CD14-positive monocyte (primary cell): ENCODE measurements around the gene PLCH2. TPM values are rescaled to one million over a fixed set of nuclear protein-coding genes. Genes with fewer than 3 reads are reported as not detected.
A peak's percentile ranks its signal among the peaks of the same experiment; 100 is the strongest.

Experiments
- DNase-seq, 3 donors: peaks; one replicate each; pipeline ENCODE4 v3.0.0-alpha.2; 2011 to 2022
- H2AFZ ChIP-seq: 2 replicates; pipeline ENCODE4 v1.6.0; 2012; ENCODE audit warnings: mild to moderate bottlenecking, low read depth, low read length, inconsistent platforms; ENCODE audit not compliant: insufficient read depth, poor library complexity, severe bottlenecking
- H3K27ac ChIP-seq, 2 donors: 1 replicate in 1 of 2; 2 replicates in 1 of 2; pipeline ENCODE4 v1.5.1; 2012 to 2013; ENCODE audit warnings: low read length in 2 of 2, control low read depth in 1 of 2, inconsistent platforms in 1 of 2, low read depth in 1 of 2, mild to moderate bottlenecking in 1 of 2
- H3K27me3 ChIP-seq, 2 donors: one replicate each; pipeline versions ENCODE4 v1.6.0 to v1.6.1; 2011 to 2013; ENCODE audit warnings: low read length in 2 of 2; ENCODE audit not compliant: control insufficient read depth in 2 of 2, insufficient read depth in 2 of 2
- H3K36me3 ChIP-seq, 2 donors: replicated peaks in 1 of 2; 1 replicate in 1 of 2; 2 replicates in 1 of 2; pipeline versions ENCODE4 v1.5.1 to v1.6.1; 2012 to 2013; ENCODE audit warnings: low read length in 2 of 2, control low read depth in 1 of 2, inconsistent platforms in 1 of 2, mild to moderate bottlenecking in 1 of 2; ENCODE audit not compliant: insufficient read depth in 2 of 2, control insufficient read depth in 1 of 2
- H3K4me1 ChIP-seq, 2 donors: 1 replicate in 1 of 2; 2 replicates in 1 of 2; pipeline versions ENCODE4 v1.5.1 to v1.6.1; 2012 to 2013; ENCODE audit warnings: low read length in 2 of 2, control low read depth in 1 of 2, inconsistent platforms in 1 of 2, mild to moderate bottlenecking in 1 of 2, moderate library complexity in 1 of 2; ENCODE audit not compliant: insufficient read depth in 2 of 2, control insufficient read depth in 1 of 2
- H3K4me2 ChIP-seq: replicated peaks from 2 replicates; pipeline ENCODE3; 2012; ENCODE audit warnings: low read length, moderate library complexity, mild to moderate bottlenecking; ENCODE audit not compliant: poor library complexity, severe bottlenecking; ENCODE audit errors: extremely low read depth
- H3K4me3 ChIP-seq, 3 experiments: fragments of 200-600 bp in 1 of 3; sonication (generic) in 1 of 3; replicated peaks in 1 of 3; 1 replicate in 2 of 3; 2 replicates in 1 of 3; pipeline ENCODE4 v1.5.1; 2011 to 2013; ENCODE audit warnings: low read length in 3 of 3, mild to moderate bottlenecking in 3 of 3, control low read depth in 2 of 3, low read depth in 2 of 3, inconsistent platforms in 1 of 3, moderate library complexity in 1 of 3
- H3K79me2 ChIP-seq: 2 replicates; pipeline ENCODE4 v1.6.0; 2012; ENCODE audit warnings: mild to moderate bottlenecking, control low read depth, inconsistent platforms, low read length, moderate library complexity; ENCODE audit not compliant: insufficient read depth
- H3K9ac ChIP-seq: 2 replicates; pipeline ENCODE4 v1.6.0; 2017; ENCODE audit warnings: low read length, mild to moderate bottlenecking; ENCODE audit not compliant: insufficient read depth, poor library complexity, severe bottlenecking
- H3K9me3 ChIP-seq, 2 donors: replicated peaks in 1 of 2; 1 replicate in 1 of 2; 2 replicates in 1 of 2; pipeline versions ENCODE4 v1.5.1 to v1.6.1; 2012 to 2013; ENCODE audit warnings: low read length in 2 of 2, control low read depth in 1 of 2; ENCODE audit not compliant: control insufficient read depth in 1 of 2, insufficient read depth in 1 of 2
- H4K20me1 ChIP-seq: 2 replicates; pipeline ENCODE4 v1.6.0; 2012; ENCODE audit warnings: mild to moderate bottlenecking, low read length, control low read depth, moderate library complexity; ENCODE audit not compliant: insufficient read depth
- H3K27ac Mint-ChIP-seq, 7 donors: one replicate each; pipeline ENCODE4 v1.8.0; 2020; ENCODE audit warnings: mild to moderate bottlenecking in 7 of 7, mixed read lengths in 7 of 7, moderate library complexity in 6 of 7, inconsistent platforms in 2 of 7
- H3K27me3 Mint-ChIP-seq, 3 donors: one replicate each; pipeline ENCODE4 v1.8.0; 2021 to 2022; ENCODE audit warnings: low read depth in 3 of 3, mild to moderate bottlenecking in 3 of 3, mixed read lengths in 3 of 3, moderate library complexity in 3 of 3, inconsistent platforms in 1 of 3
- H3K36me3 Mint-ChIP-seq, 2 donors: one replicate each; pipeline ENCODE4 v1.8.0; 2020; ENCODE audit warnings: mixed read lengths in 2 of 2, inconsistent platforms in 1 of 2, mild to moderate bottlenecking in 1 of 2
- H3K4me1 Mint-ChIP-seq: one replicate; pipeline ENCODE4 v1.8.0; 2020; ENCODE audit warnings: mild to moderate bottlenecking, mixed read lengths
- H3K4me3 Mint-ChIP-seq, 2 donors: one replicate each; pipeline ENCODE4 v1.8.0; 2020; ENCODE audit warnings: mild to moderate bottlenecking in 2 of 2, mixed read lengths in 2 of 2, moderate library complexity in 1 of 2
- H3K9me3 Mint-ChIP-seq, 7 donors: one replicate each; pipeline ENCODE4 v1.8.0; 2020 to 2022; ENCODE audit warnings: mixed read lengths in 7 of 7, mild to moderate bottlenecking in 6 of 7, moderate library complexity in 6 of 7, inconsistent platforms in 2 of 7
- WGBS: methylation state at CpG from one replicate; pipeline ENCODE4 v1.1.5; 2013; ENCODE audit warnings: missing lambda C conversion rate; ENCODE audit not compliant: insufficient coverage; 5-methylcytosine and 5-hydroxymethylcytosine counted together
- intact Hi-C, 2 donors: fragments of 100-400 bp; cut with micrococcal nuclease; formaldehyde crosslinking; loops; one replicate each; pipeline versions ENCODE4 v1.15.0 to v1.15.1; 2023
- polyA plus RNA-seq, 3 donors: library from polyadenylated mRNA; depleted of rRNA in 1 of 3; unstranded in 2 of 3; stranded (reverse) in 1 of 3; fragments of 300-500 nt in 2 of 3; fragments of >200 nt in 1 of 3; fragmentation: Illumina TruSeq in 2 of 3; gene quantifications; 1 replicate in 2 of 3; 2 replicates in 1 of 3; pipeline ENCODE4 v1.2.3, GENCODE V29; 2012 to 2021
- TF ChIP-seq, protein P1 (sequence below): fragments of 200-600 bp; IDR thresholded peaks from one replicate; pipeline ENCODE4 v1.8.0; 2022; ENCODE audit warnings: antibody characterized with exemption, mild to moderate bottlenecking

PLCH2 gene
- polyA plus RNA-seq, 3 donors: 1.2 TPM; not detected in 2

GRCh38 chr1:2544093-2544874, 68.2 kb downstream of the PLCH2 start:
- no peak overlapping the region for H3K9ac ChIP-seq

More at GRCh38 chr1:2544093-2544874, 68.2 kb downstream of the PLCH2 start:
- Histone ChIP-seq H3K4me2 (no peak overlapping the region), H3K4me3 (no peak overlapping the region), H3K36me3 (no peaks in the 10 kb centered on the region), H3K4me1 (peaks cover 26 to 37% of the 10 kb centered on the region in 2 donors), H4K20me1 (peaks cover 11% of the 10 kb centered on the region), H3K27ac (no peak overlapping the region), H3K9me3 (no peaks in the 10 kb centered on the region), H3K79me2 (peaks cover 8% of the 10 kb centered on the region), H3K27me3 (peaks cover 3 to 27% of the 10 kb centered on the region in 2 donors), H2AFZ (no peak overlapping the region)
- no peaks in the 10 kb centered on the region for H3K36me3 Mint-ChIP-seq
- peak overlapping the region in 1 of 7 donors; percentile 32 for H3K27ac Mint-ChIP-seq
- TF ChIP-seq, protein P1, sequence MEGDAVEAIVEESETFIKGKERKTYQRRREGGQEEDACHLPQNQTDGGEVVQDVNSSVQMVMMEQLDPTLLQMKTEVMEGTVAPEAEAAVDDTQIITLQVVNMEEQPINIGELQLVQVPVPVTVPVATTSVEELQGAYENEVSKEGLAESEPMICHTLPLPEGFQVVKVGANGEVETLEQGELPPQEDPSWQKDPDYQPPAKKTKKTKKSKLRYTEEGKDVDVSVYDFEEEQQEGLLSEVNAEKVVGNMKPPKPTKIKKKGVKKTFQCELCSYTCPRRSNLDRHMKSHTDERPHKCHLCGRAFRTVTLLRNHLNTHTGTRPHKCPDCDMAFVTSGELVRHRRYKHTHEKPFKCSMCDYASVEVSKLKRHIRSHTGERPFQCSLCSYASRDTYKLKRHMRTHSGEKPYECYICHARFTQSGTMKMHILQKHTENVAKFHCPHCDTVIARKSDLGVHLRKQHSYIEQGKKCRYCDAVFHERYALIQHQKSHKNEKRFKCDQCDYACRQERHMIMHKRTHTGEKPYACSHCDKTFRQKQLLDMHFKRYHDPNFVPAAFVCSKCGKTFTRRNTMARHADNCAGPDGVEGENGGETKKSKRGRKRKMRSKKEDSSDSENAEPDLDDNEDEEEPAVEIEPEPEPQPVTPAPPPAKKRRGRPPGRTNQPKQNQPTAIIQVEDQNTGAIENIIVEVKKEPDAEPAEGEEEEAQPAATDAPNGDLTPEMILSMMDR: no peak
- WGBS: 82% methylated on average over 26 of the region's 26 CpGs
- intact Hi-C loops: loop anchor here in 1 of 2 donors (10.0 kb wide), 1 partner anchor 349 kb away; the partner anchor contains the start of gene FAAP20
- H3K9me3 Mint-ChIP-seq: no peaks in the 10 kb centered on the region
- H3K4me1 Mint-ChIP-seq: peaks cover 15% of the 10 kb centered on the region
- DNase-seq: no peak
- H3K4me3 Mint-ChIP-seq: no peak overlapping the region
- H3K27me3 Mint-ChIP-seq: peaks cover 11 to 54% (median 22%) of the 10 kb centered on the region in 3 donors
